Fibroblast of lung (primary cell): ENCODE measurements around the gene MAB21L3. TPM values are rescaled to one million over a fixed set of nuclear protein-coding genes. Genes with fewer than 3 reads are reported as not detected.

ENCODE experiments used
- DNase-seq, 2 donors: peaks; one replicate each; pipeline versions ENCODE4 v3.0.0 to v3.0.0-alpha.2; 2010; ENCODE audit warnings: low read depth in 2 of 2
- H2AFZ ChIP-seq: 2 replicates; pipeline ENCODE4 v1.5.1; 2012; ENCODE audit warnings: low read length, control low read depth, inconsistent platforms
- H3K27ac ChIP-seq: 2 replicates; pipeline ENCODE4 v1.5.1; 2011; ENCODE audit warnings: low read length, control low read depth; ENCODE audit not compliant: insufficient read depth
- H3K27me3 ChIP-seq: 2 replicates; pipeline ENCODE4 v1.5.1; 2011; ENCODE audit warnings: mild to moderate bottlenecking, low read length; ENCODE audit not compliant: control insufficient read depth, insufficient read depth
- H3K36me3 ChIP-seq: 2 replicates; pipeline ENCODE4 v1.5.1; 2011; ENCODE audit warnings: low read length; ENCODE audit not compliant: control insufficient read depth, insufficient read depth
- H3K4me1 ChIP-seq: 2 replicates; pipeline ENCODE4 v1.5.1; 2011; ENCODE audit warnings: low read length; ENCODE audit not compliant: control insufficient read depth, insufficient read depth; ENCODE audit errors: extremely low read depth
- H3K4me2 ChIP-seq: 2 replicates; pipeline ENCODE4 v1.5.1; 2011; ENCODE audit warnings: low read length, control low read depth; ENCODE audit not compliant: insufficient read depth; ENCODE audit errors: extremely low read depth
- H3K4me3 ChIP-seq, 4 experiments: fragments of 200-600 bp in 1 of 4; sonication (generic) in 1 of 4; replicated peaks in 1 of 4; 2 replicates each; pipeline ENCODE4 v1.5.1; 2011 to 2016; ENCODE audit warnings: low read length in 4 of 4, low read depth in 3 of 4, mild to moderate bottlenecking in 3 of 4, control low read depth in 2 of 4, inconsistent platforms in 1 of 4, mixed read lengths in 1 of 4; ENCODE audit not compliant: insufficient read depth in 1 of 4; ENCODE audit errors: control extremely low read depth in 1 of 4
- H3K79me2 ChIP-seq: 2 replicates; pipeline ENCODE4 v1.5.1; 2012; ENCODE audit warnings: mild to moderate bottlenecking, low read length, inconsistent platforms; ENCODE audit not compliant: control insufficient read depth, insufficient read depth
- H3K9ac ChIP-seq: 2 replicates; pipeline ENCODE4 v1.5.1; 2011; ENCODE audit warnings: mild to moderate bottlenecking, low read length, control low read depth; ENCODE audit not compliant: insufficient read depth
- H3K9me3 ChIP-seq: 2 replicates; pipeline ENCODE4 v1.5.1; 2012; ENCODE audit warnings: low read depth, low read length; ENCODE audit not compliant: control insufficient read depth, insufficient read depth
- H4K20me1 ChIP-seq: 2 replicates; pipeline ENCODE4 v1.5.1; 2011; ENCODE audit warnings: low read length; ENCODE audit not compliant: control insufficient read depth, insufficient read depth; ENCODE audit errors: extremely low read depth
- EZH2 ChIP-seq: IDR thresholded peaks from 2 replicates; pipeline ENCODE4 v1.5.1; 2012; ENCODE audit warnings: low read length, control low read depth, mild to moderate bottlenecking; ENCODE audit errors: missing control alignments
- polyA plus RNA-seq, 2 donors: library from polyadenylated mRNA; depleted of rRNA in 1 of 2; stranded (reverse) in 1 of 2; unstranded in 1 of 2; fragments of >200 nt; gene quantifications; 2 replicates each; pipeline ENCODE4 v1.2.1, GENCODE V29; 2011 to 2012; ENCODE audit warnings: missing spikeins in 1 of 2
- total RNA-seq: library from RNA; depleted of rRNA; stranded (reverse); fragments of >200 nt; gene quantifications from 2 replicates; pipeline ENCODE4 v1.2.1, GENCODE V29; 2014
- TF ChIP-seq, protein P1 (sequence below), 2 donors: IDR thresholded peaks in 1 of 2; conservative IDR thresholded peaks in 1 of 2; 1 replicate in 1 of 2; 2 replicates in 1 of 2; pipeline ENCODE4 v1.5.1; 2011 to 2012; ENCODE audit warnings: low read length in 2 of 2, control low read depth in 1 of 2, inconsistent platforms in 1 of 2, low read depth in 1 of 2, mild to moderate bottlenecking in 1 of 2

Gene MAB21L3
- total and polyA plus RNA-seq, 2 donors (not counting 1 experiment from before 2014, with no cell fraction given), result 0.18 to 0.66 TPM

GRCh38 chr1:116097626-116098025 lies 13.6 kb upstream of the MAB21L3 start:
- peak in 1 of 2 donors; percentile 17 for DNase-seq
- H3K9ac ChIP-seq, result no peak overlapping the region

DNA sequence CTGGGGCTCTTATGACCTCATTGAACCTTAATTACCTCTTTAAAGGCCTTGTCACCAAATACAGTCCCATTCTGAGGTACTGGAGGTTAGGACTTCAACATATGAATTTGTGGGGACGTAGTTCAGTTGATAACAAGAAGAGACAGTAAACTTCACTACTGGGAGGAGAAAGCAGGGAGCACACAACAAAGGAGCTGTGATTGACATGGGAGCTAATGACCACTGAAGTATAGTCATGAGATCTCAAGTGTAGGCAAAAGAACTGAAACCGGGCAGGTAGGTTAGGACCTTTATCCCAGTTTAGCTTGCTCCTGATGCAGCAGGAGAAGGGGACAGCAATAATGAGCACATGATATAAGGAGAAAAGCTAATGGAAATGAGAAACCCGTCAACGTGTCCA lies 11.8 kb upstream of the MAB21L3 start:
- Histone ChIP-seq H3K9ac (no peak overlapping the region), H2AFZ (no peak overlapping the region), H3K9me3 (no peaks in the 10 kb centered on the region), H3K79me2 (no peaks in the 10 kb centered on the region), H3K27me3 (no peaks in the 10 kb centered on the region), H3K4me1 (no peaks in the 10 kb centered on the region), H3K4me3 (no peak overlapping the region), H3K4me2 (no peak overlapping the region), H3K36me3 (no peaks in the 10 kb centered on the region), H3K27ac (no peak overlapping the region), H4K20me1 (no peaks in the 10 kb centered on the region)
- DNase-seq, result no peak
- TF ChIP-seq, protein P1, sequence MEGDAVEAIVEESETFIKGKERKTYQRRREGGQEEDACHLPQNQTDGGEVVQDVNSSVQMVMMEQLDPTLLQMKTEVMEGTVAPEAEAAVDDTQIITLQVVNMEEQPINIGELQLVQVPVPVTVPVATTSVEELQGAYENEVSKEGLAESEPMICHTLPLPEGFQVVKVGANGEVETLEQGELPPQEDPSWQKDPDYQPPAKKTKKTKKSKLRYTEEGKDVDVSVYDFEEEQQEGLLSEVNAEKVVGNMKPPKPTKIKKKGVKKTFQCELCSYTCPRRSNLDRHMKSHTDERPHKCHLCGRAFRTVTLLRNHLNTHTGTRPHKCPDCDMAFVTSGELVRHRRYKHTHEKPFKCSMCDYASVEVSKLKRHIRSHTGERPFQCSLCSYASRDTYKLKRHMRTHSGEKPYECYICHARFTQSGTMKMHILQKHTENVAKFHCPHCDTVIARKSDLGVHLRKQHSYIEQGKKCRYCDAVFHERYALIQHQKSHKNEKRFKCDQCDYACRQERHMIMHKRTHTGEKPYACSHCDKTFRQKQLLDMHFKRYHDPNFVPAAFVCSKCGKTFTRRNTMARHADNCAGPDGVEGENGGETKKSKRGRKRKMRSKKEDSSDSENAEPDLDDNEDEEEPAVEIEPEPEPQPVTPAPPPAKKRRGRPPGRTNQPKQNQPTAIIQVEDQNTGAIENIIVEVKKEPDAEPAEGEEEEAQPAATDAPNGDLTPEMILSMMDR (conservative IDR thresholded peaks at IDR 0.05 in 1 of 2, IDR thresholded peaks at IDR 0.05 in 1 of 2; ENCODE audit: low read depth in 1 of 2, low read length in 2 of 2), result no peak
- TF ChIP-seq EZH2, result no peak

More at GRCh38 chr1:116097626-116098025, 13.6 kb upstream of the MAB21L3 start:
- Histone ChIP-seq H3K27me3 (no peaks in the 10 kb centered on the region), H2AFZ (no peak overlapping the region), H3K9me3 (no peaks in the 10 kb centered on the region), H3K4me3 (no peak overlapping the region), H3K36me3 (no peaks in the 10 kb centered on the region), H3K4me1 (no peaks in the 10 kb centered on the region), H4K20me1 (no peaks in the 10 kb centered on the region), H3K4me2 (no peak overlapping the region), H3K79me2 (no peaks in the 10 kb centered on the region), H3K27ac (no peak overlapping the region)
- TF ChIP-seq EZH2, result no peak
- TF ChIP-seq, protein P1 (conservative IDR thresholded peaks at IDR 0.05 in 1 of 2, IDR thresholded peaks at IDR 0.05 in 1 of 2; ENCODE audit: low read depth in 1 of 2, low read length in 2 of 2), result no peak

GRCh38 chr1:116099919-116100318 lies 11.3 kb upstream of the MAB21L3 start:
- no peak overlapping the region for H3K27ac ChIP-seq
- TF ChIP-seq, protein P1 (conservative IDR thresholded peaks at IDR 0.05 in 1 of 2, IDR thresholded peaks at IDR 0.05 in 1 of 2; ENCODE audit: low read depth in 1 of 2, low read length in 2 of 2), result no peak
- TF ChIP-seq EZH2, result no peak
- no peaks in the 10 kb centered on the region for H3K79me2 ChIP-seq
- H3K27me3 ChIP-seq, result no peaks in the 10 kb centered on the region
- no peak overlapping the region for H3K9ac ChIP-seq
- no peaks in the 10 kb centered on the region for H3K36me3 ChIP-seq
- H3K9me3 ChIP-seq, result no peaks in the 10 kb centered on the region
- H2AFZ ChIP-seq, result no peak overlapping the region
- H4K20me1 ChIP-seq, result no peaks in the 10 kb centered on the region
- H3K4me1 ChIP-seq, result no peaks in the 10 kb centered on the region
- DNase-seq, result no peak
- H3K4me2 ChIP-seq, result no peak overlapping the region
- no peak overlapping the region for H3K4me3 ChIP-seq
